WTC11 (cell line): ENCODE measurements around the gene GPR17. TPM values are rescaled to one million over a fixed set of nuclear protein-coding genes. Genes with fewer than 3 reads are reported as not detected.

Experiments used
- ATAC-seq: fragments of 200-7000 bp; cut with Tn5 transposase; 2 replicates; pipeline ENCODE4 v1.10.0; 2021; ENCODE audit warnings: mild to moderate bottlenecking, moderate library complexity
- CTCF ChIA-PET: fragments of 300-600 bp; sonication (Branson Sonifier 250); formaldehyde crosslinking; loops from one replicate; lab custom pipeline; 2021; ENCODE audit warnings: antibody characterized with exemption; lab: Charles Lee
- POLR2A ChIA-PET: fragments of 350-600 bp; sonication (Branson Sonifier 250); formaldehyde crosslinking; loops from one replicate; lab custom pipeline; 2021; ENCODE audit warnings: antibody characterized with exemption; lab: Charles Lee
- DNase-seq: peaks from one replicate; pipeline ENCODE4 v3.0.0; 2021; ENCODE audit warnings: low spot score
- H3K27ac Mint-ChIP-seq: 2 replicates; pipeline ENCODE4 v1.8.0; 2021; ENCODE audit warnings: mixed read lengths
- H3K27me3 Mint-ChIP-seq: 2 replicates; pipeline ENCODE4 v1.8.0; 2021; ENCODE audit warnings: low read depth, mild to moderate bottlenecking, moderate library complexity, mixed read lengths
- H3K36me3 Mint-ChIP-seq: 2 replicates; pipeline ENCODE4 v1.8.0; 2021; ENCODE audit warnings: mixed read lengths
- H3K4me1 Mint-ChIP-seq: 2 replicates; pipeline ENCODE4 v1.8.0; 2022; ENCODE audit warnings: mixed read lengths
- H3K4me3 Mint-ChIP-seq: 2 replicates; pipeline ENCODE4 v1.8.0; 2021; ENCODE audit warnings: mild to moderate bottlenecking, moderate library complexity, mixed read lengths
- H3K9me3 Mint-ChIP-seq: 2 replicates; pipeline ENCODE4 v1.8.0; 2021; ENCODE audit warnings: mixed read lengths
- CDX4 ChIP-seq: fragments of 250-450 bp; sonication (Bioruptor Pico); IDR thresholded peaks from 2 replicates; pipeline ENCODE4 v1.9.0; 2021; ENCODE audit warnings: moderate library complexity, mild to moderate bottlenecking, inconsistent platforms, borderline replicate concordance
- CREM ChIP-seq: sonication (generic); formaldehyde crosslinking; IDR thresholded peaks from 2 replicates; pipeline ENCODE4 v1.8.1; 2022; ENCODE audit warnings: mild to moderate bottlenecking, missing genetic modification reagents, moderate library complexity
- FOXK1 ChIP-seq: sonication (generic); formaldehyde crosslinking; IDR thresholded peaks from 2 replicates; pipeline ENCODE4 v1.8.0; 2022; ENCODE audit warnings: mild to moderate bottlenecking, moderate library complexity, missing genetic modification reagents
- HMGA2 ChIP-seq: fragments of 250-450 bp; sonication (Bioruptor Pico); IDR thresholded peaks from 2 replicates; pipeline ENCODE4 v1.4.0; 2021; ENCODE audit warnings: mild to moderate bottlenecking, moderate library complexity
- MAX ChIP-seq: sonication (generic); formaldehyde crosslinking; IDR thresholded peaks from 2 replicates; pipeline ENCODE4 v1.8.0; 2022; ENCODE audit warnings: mild to moderate bottlenecking, missing genetic modification reagents
- PRRX2 ChIP-seq: fragments of 250-450 bp; sonication (Bioruptor Pico); IDR thresholded peaks from 2 replicates; pipeline ENCODE4 v1.8.0; 2021; ENCODE audit warnings: mild to moderate bottlenecking
- ZNF423 ChIP-seq: fragments of 250-450 bp; sonication (Bioruptor Pico); IDR thresholded peaks from 2 replicates; pipeline ENCODE4 v2.1.2; 2022; ENCODE audit warnings: mild to moderate bottlenecking, moderate library complexity
- ZNF425 ChIP-seq: fragments of 250-450 bp; sonication (Bioruptor Pico); conservative IDR thresholded peaks from 2 replicates; pipeline ENCODE4 v1.9.0; 2021; ENCODE audit warnings: mild to moderate bottlenecking
- ZNF532 ChIP-seq: fragments of 250-450 bp; sonication (Bioruptor Pico); IDR thresholded peaks from 2 replicates; pipeline ENCODE4 v1.9.0; 2021; ENCODE audit warnings: mild to moderate bottlenecking, borderline replicate concordance
- total RNA-seq: library from RNA; stranded (reverse); gene quantifications from 3 replicates; pipeline ENCODE4 v1.2.3, GENCODE V29; 2021

The GPR17 gene
- total RNA-seq, 1 experiment from 2014 or later: not detected

GRCh38 chr2:127634626-127635379, 11.2 kb upstream of the GPR17 start:
- POLR2A ChIA-PET: no interaction called here
- H3K4me1 Mint-ChIP-seq: peaks cover 11% of the 10 kb centered on the region
- H3K4me3 Mint-ChIP-seq: no peak overlapping the region

GRCh38 chr2:127635380-127636237, 10.3 kb upstream of the GPR17 start:
- H3K36me3 Mint-ChIP-seq: no peaks in the 10 kb centered on the region
- POLR2A ChIA-PET: no interaction called here
- TF ChIP-seq HMGA2 (CRISPR knock-in tag) (no peak), FOXK1 (CRISPR knock-in tag) (no peak), ZNF532 (CRISPR knock-in tag) (no peak), CDX4 (CRISPR knock-in tag) (no peak)
- TF ChIP-seq, all 79 proteins: peak for 0
- ATAC-seq (no peak), DNase-seq (no peak)
- CTCF ChIA-PET: no interaction called here
- Mint-ChIP-seq H3K27ac (no peak overlapping the region), H3K27me3 (no peaks in the 10 kb centered on the region), H3K4me3 (no peak overlapping the region), H3K4me1 (peaks cover 11% of the 10 kb centered on the region), H3K9me3 (no peaks in the 10 kb centered on the region)

More at GRCh38 chr2:127634626-127635379, 11.2 kb upstream of the GPR17 start:
- TF ChIP-seq ZNF532 (CRISPR knock-in tag): no peak
- TF ChIP-seq MAX: no peak
- TF ChIP-seq PRRX2 (CRISPR knock-in tag): no peak
- TF ChIP-seq ZNF423 (CRISPR knock-in tag): no peak
- TF ChIP-seq CREM: no peak
- TF ChIP-seq ZNF425 (CRISPR knock-in tag): no peak
- no peak for ATAC-seq
- no peak for DNase-seq
- Mint-ChIP-seq H3K27me3 (no peaks in the 10 kb centered on the region), H3K27ac (no peak overlapping the region), H3K9me3 (no peaks in the 10 kb centered on the region), H3K36me3 (no peaks in the 10 kb centered on the region)
- CTCF ChIA-PET: no interaction called here
